Limb (tissue), 2 donors: Measurements from ENCODE around the gene TMEM51.

Source experiments
- DNase-seq, 2 donors: peaks; one replicate each; pipeline ENCODE4 v3.0.0-alpha.2; 2016; ENCODE audit errors: extremely low spot score in 2 of 2

Gene TMEM51

GRCh38 chr1:15176898-15177665 is 23.5 kb downstream of the TMEM51 start:
- no peak for DNase-seq

- DNase-seq: no peak
Measured at GRCh38 chr1:15177710-15178166, 24.2 kb downstream of the TMEM51 start.

GRCh38 chr1:15178571-15179484 is 25.3 kb downstream of the TMEM51 start:
- DNase-seq: peak in 1 of 2 donors; percentile 35

- DNase-seq: no peak
Measured at GRCh38 chr1:15179485-15179883, 25.9 kb downstream of the TMEM51 start.

GRCh38 chr1:15180189-15180588 is 26.6 kb downstream of the TMEM51 start:
- peak in 1 of 2 donors; percentile 40 for DNase-seq

- DNase-seq: no peak
Measured at GRCh38 chr1:15180945-15181523, 27.5 kb downstream of the TMEM51 start.

GRCh38 chr1:15181564-15181963 is 28.0 kb downstream of the TMEM51 start:
- no peak for DNase-seq

GRCh38 chr1:15184436-15185241 is 31.1 kb downstream of the TMEM51 start:
- DNase-seq: no peak

GRCh38 chr1:15185617-15186016 is 32.1 kb downstream of the TMEM51 start:
- DNase-seq: no peak

- no peak for DNase-seq
Measured at GRCh38 chr1:15186073-15186845, 32.7 kb downstream of the TMEM51 start.

GRCh38 chr1:15186846-15187151 is 33.3 kb downstream of the TMEM51 start:
- no peak for DNase-seq

GRCh38 chr1:15187175-15188129 is 33.9 kb downstream of the TMEM51 start:
- no peak for DNase-seq

GRCh38 chr1:15188130-15188524 is 34.6 kb downstream of the TMEM51 start:
- no peak for DNase-seq

- DNase-seq: no peak
Measured at GRCh38 chr1:15188678-15189077, 35.1 kb downstream of the TMEM51 start.

GRCh38 chr1:15189692-15190370 is 36.3 kb downstream of the TMEM51 start:
- DNase-seq: no peak

GRCh38 chr1:15191267-15191666 is 37.7 kb downstream of the TMEM51 start:
- DNase-seq: no peak

GRCh38 chr1:15191770-15192169 is 38.2 kb downstream of the TMEM51 start:
- no peak for DNase-seq

- no peak for DNase-seq
Measured at GRCh38 chr1:15192916-15193550, 39.5 kb downstream of the TMEM51 start.
